Ishikawa (cell line): ENCODE data around the gene COPB1.

Source experiments
- CEBPB ChIP-seq: IDR thresholded peaks from 2 replicates; pipeline ENCODE4 v1.6.1; 2012
- CREB1 ChIP-seq: IDR thresholded peaks from 2 replicates; pipeline ENCODE4 v1.6.1; 2012; ENCODE audit warnings: low read depth
- EGR1 ChIP-seq: IDR thresholded peaks from 2 replicates; pipeline ENCODE4 v1.6.1; 2012
- EP300 ChIP-seq: IDR thresholded peaks from 2 replicates; pipeline ENCODE4 v1.6.1; 2012; ENCODE audit warnings: borderline replicate concordance
- FOXM1 ChIP-seq: IDR thresholded peaks from 2 replicates; pipeline ENCODE4 v1.6.1; 2012; ENCODE audit warnings: low read depth, borderline replicate concordance
- NFIC ChIP-seq: IDR thresholded peaks from 2 replicates; pipeline ENCODE4 v1.6.1; 2012
- RAD21 ChIP-seq: IDR thresholded peaks from 2 replicates; pipeline ENCODE4 v1.6.1; 2012; ENCODE audit warnings: low read depth
- TAF1 ChIP-seq: IDR thresholded peaks from 2 replicates; pipeline ENCODE4 v1.6.1; 2012; ENCODE audit warnings: low read depth, mild to moderate bottlenecking
- TCF12 ChIP-seq: IDR thresholded peaks from 2 replicates; pipeline ENCODE4 v1.6.1; 2012; ENCODE audit warnings: low read depth
- TEAD4 ChIP-seq: IDR thresholded peaks from 2 replicates; pipeline ENCODE4 v1.6.1; 2012
- USF1 ChIP-seq: IDR thresholded peaks from 2 replicates; pipeline ENCODE4 v1.6.1; 2012
- YY1 ChIP-seq: IDR thresholded peaks from 2 replicates; pipeline ENCODE4 v1.6.1; 2012; ENCODE audit warnings: low read depth
- ZBTB7A ChIP-seq: IDR thresholded peaks from 2 replicates; pipeline ENCODE4 v1.6.1; 2012; ENCODE audit warnings: low read depth
- TF ChIP-seq, protein P1 (sequence below): IDR thresholded peaks from 2 replicates; pipeline ENCODE4 v1.6.1; 2012; ENCODE audit warnings: low read depth, mild to moderate bottlenecking
- TF ChIP-seq, protein P2 (sequence below): IDR thresholded peaks from 2 replicates; pipeline ENCODE4 v1.6.1; 2012

COPB1 gene

DNA sequence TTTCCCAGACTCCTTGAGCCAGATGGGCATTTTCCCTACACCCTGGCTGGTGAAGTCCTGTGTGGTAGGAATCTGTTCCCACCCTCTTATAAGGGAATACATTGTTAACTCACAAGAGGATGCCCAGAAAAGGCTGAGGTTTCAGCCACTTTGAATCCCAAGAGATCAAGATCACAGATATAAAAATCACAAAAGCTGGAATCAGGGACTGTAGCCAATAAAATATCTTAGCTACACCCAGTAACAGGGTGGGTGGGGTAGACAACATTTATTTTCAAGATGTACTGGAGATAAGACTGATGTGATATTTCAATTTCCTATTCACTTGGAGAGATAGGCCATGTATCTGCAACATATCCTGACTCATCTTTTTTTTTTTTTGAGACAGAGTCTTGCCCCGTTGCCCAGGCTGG, 50.3 kb downstream of the COPB1 start:
- TF ChIP-seq FOXM1: no peak
- no peak for TF ChIP-seq EP300
- TF ChIP-seq TEAD4: no peak
- no peak for TF ChIP-seq CEBPB
- TF ChIP-seq CREB1: no peak
- TF ChIP-seq TCF12: no peak
- TF ChIP-seq, protein P1, sequence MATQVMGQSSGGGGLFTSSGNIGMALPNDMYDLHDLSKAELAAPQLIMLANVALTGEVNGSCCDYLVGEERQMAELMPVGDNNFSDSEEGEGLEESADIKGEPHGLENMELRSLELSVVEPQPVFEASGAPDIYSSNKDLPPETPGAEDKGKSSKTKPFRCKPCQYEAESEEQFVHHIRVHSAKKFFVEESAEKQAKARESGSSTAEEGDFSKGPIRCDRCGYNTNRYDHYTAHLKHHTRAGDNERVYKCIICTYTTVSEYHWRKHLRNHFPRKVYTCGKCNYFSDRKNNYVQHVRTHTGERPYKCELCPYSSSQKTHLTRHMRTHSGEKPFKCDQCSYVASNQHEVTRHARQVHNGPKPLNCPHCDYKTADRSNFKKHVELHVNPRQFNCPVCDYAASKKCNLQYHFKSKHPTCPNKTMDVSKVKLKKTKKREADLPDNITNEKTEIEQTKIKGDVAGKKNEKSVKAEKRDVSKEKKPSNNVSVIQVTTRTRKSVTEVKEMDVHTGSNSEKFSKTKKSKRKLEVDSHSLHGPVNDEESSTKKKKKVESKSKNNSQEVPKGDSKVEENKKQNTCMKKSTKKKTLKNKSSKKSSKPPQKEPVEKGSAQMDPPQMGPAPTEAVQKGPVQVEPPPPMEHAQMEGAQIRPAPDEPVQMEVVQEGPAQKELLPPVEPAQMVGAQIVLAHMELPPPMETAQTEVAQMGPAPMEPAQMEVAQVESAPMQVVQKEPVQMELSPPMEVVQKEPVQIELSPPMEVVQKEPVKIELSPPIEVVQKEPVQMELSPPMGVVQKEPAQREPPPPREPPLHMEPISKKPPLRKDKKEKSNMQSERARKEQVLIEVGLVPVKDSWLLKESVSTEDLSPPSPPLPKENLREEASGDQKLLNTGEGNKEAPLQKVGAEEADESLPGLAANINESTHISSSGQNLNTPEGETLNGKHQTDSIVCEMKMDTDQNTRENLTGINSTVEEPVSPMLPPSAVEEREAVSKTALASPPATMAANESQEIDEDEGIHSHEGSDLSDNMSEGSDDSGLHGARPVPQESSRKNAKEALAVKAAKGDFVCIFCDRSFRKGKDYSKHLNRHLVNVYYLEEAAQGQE: no peak
- no peak for TF ChIP-seq NFIC
- TF ChIP-seq USF1: no peak

GRCh38 chr11:14448240-14448639, 51.4 kb downstream of the COPB1 start:
- no peak for TF ChIP-seq CREB1
- no peak for TF ChIP-seq EGR1
- TF ChIP-seq EP300: no peak
- no peak for TF ChIP-seq YY1
- no peak for TF ChIP-seq TAF1
- TF ChIP-seq USF1: no peak
- TF ChIP-seq TCF12: no peak
- TF ChIP-seq CEBPB: no peak

DNA sequence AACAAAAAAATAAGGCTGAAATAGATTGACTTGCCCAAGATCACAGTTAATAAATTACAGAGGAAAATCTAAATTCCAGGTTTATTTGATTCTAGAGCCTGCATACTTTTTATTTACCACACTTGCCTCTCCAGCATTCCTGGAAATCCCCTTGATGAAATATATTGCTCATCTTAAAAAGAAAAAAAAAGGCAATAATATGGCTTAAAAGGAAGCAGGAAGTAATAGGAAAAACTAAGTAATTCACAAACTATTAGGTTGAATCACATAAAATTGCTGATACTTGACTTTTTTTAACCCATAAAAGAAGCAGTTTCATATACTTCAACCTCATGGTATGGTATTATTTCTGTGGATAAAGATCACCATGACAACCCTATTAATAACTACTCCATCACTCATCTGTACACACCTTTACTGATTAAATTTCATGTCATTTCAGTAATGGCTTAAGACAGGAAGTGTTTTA, 52.9 kb downstream of the COPB1 start:
- TF ChIP-seq EGR1 (no peak), USF1 (no peak), YY1 (no peak), TEAD4 (no peak), ZBTB7A (no peak), NFIC (no peak), FOXM1 (no peak), CREB1 (no peak), TCF12 (no peak), TAF1 (no peak), EP300 (no peak)
- TF ChIP-seq, protein P1: no peak
- TF ChIP-seq, protein P2, sequence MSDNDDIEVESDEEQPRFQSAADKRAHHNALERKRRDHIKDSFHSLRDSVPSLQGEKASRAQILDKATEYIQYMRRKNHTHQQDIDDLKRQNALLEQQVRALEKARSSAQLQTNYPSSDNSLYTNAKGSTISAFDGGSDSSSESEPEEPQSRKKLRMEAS: no peak

DNA sequence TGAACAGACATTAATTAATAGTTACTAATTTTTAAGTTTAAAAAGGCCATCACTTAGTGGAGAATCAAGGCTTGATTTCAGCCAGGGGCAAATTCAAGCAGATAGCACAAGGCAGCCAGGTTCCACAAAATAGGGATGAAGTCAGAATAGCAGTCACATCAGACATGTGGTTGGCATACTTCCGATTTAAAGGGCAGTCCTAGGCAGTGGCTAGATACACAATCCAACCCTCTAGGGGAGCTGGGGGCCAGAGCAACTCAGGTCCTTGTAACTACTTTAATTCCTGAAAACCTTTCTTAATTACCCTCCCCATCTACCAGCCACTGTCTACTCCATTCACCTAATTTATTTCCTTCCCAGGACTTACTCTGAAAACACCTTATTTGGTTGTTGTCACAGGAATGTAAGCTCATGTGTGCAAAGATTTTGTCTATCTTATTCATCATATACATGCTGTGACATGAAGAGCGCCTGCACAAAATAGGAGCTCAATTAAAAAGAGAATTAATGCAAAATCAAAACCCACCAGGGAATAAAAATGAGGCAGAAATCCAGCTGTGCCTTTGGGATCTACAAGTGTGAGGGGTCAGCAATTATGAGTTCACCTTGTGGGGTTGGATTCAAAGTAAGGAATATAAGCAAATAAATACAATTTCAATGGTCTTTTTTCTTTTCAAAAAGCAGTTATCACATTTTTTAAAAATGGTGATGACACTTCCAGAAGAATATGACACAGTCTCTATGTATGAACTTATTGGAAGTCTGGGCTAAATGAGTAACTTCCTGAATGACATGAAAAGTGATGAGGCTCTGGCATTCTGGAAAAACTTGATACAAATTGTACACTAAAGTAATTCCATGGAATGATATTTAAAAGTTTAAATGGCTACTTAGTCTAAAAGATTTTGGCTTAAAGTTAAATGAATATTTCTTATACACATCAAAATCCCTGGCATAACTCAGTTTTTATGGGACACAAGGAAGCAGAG, 53.8 kb downstream of the COPB1 start:
- TF ChIP-seq NFIC (no peak), EP300 (no peak), CEBPB (no peak), TCF12 (no peak), TAF1 (no peak), RAD21 (no peak), TEAD4 (no peak), YY1 (no peak), FOXM1 (no peak), USF1 (no peak), CREB1 (no peak)
- TF ChIP-seq, protein P1: no peak
- TF ChIP-seq, protein P2: no peak
